ENCODE measurements around the gene RPS6KL1.

Gene RPS6KL1

DNA sequence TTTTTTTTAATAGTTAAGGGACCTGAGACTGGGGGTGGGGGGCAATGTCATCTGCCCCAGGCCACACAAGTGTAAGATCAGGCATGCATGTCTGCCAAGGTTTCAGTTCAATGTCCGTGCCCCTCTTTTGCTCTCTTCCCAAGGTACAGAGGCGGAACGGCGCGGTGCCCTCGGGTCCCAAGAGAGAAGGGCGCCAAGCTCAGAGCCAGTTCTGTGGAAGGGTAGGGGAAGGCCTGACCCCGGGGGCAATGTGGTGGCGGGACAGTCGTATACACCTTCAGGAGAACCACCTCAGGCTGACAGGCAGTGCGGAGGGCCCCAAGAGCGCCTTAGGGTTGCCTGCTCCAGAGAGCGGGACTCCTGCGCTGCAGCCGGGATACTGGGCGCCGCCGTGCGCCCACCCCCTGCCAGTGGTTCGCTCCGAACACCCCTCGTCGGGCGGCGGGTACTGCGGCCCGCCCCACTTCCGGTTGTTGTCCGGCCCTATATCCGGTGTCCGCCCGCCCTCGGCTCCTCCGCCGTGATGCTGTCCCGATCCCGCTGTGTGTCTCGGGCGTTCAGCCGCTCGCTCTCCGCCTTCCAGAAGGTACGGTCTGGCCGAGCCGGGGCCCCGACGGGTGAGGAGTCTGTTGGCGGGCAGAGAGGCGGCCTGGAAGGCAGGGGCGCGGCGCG, 41.5 kb downstream of the RPS6KL1 start, which contains the start of gene DLST:
TSS of gene DLST (plus strand) at position 486 of the 672 bp plus-strand sequence. CDS start at position 524, 38 bp downstream.
- DNase-seq = peak; percentile 82

DNA sequence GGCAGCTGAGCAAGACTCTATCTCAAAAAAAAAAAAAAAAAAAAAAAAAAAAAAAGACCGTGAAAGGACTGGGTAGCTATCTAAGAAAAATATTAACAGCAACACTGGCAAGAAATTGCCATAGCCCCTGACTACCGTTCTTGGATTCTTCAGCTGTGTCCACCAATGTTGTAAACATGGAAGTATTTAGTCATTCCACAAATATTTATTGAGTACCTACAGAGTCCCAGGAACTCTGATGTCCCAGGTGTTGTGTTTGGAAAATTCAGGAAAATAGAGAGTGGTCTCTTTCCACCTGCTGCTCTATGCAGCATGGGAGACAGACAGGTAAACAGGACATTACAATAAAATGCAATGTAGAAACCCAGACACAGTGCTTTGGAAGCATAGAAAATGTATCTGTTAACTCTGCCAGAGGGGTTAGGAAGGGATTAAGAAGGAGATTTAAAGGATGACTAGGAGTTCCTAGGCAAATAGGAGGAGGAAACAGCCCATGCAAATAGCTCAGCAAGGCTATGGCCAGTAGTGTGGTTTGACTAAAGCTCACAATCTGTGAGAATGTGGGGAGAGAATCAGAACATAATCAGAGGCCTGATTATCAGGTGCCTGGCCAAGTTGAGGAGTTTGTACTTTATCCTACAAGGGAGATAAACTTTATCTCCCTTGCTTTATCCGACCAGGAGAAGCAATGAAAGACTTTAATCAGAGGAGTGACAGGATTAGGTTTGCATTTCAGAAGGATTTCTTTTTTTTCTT, 43.5 kb downstream of the RPS6KL1 start:
- no peak for DNase-seq

GRCh38 chr14:74875941-74876913, 46.8 kb downstream of the RPS6KL1 start, which contains the start of gene PROX2:
Gene PROX2, minus strand, starts transcription at chr14:74876145. Its CDS starts 12,311 bp downstream, at chr14:74863834.
- no peak for DNase-seq

GRCh38 chr14:74875204-74875603, 47.9 kb downstream of the RPS6KL1 start:
- DNase-seq = no peak

DNA sequence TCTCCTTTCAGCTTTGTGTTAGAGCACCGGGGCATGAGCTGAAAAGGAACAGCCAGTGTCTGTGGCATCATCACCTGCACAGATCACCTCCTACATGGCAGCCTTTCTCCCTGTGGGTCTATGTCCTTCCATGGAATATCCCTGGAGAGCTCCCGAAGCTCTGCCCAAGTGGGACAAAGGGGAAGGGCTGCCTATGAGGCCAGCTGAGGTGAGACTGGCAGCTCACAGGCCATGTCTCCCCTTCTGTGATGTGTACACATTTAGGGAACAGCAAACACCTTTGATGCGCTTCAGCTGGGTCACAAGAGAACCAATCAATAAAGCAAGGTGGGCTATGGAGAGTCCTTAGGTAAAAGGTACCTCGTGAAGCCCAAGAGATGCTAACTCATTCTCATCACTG, 51.2 kb downstream of the RPS6KL1 start:
- no peak for DNase-seq

DNA sequence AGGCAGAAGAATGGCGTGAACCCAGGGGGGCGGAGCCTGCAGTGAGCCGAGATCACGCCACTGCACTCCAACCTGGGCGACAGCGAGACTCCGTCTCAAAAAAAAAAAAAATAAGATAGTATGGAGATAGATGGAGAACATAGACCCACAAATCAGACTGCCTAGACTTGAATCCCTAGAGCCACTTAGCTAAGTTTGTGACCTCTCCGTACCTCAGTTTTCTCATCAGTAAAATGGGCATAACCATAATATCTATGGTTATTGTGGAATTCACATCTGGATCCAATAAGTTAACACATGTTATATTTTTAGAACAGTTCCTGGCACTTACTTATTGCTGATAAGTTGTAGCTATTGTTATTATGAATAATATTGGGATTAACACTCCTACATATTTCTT, 54.3 kb downstream of the RPS6KL1 start:
- DNase-seq = no peak

- no peak for DNase-seq
These were observed 55.4 kb downstream of the RPS6KL1 start for GRCh38 chr14:74867673-74868072.

GRCh38 chr14:74866708-74867389, 56.2 kb downstream of the RPS6KL1 start:
- no peak for DNase-seq

GRCh38 chr14:74865156-74865555, 57.9 kb downstream of the RPS6KL1 start:
- DNase-seq = no peak

GRCh38 chr14:74864198-74864597, 58.9 kb downstream of the RPS6KL1 start:
- no peak for DNase-seq

DNA sequence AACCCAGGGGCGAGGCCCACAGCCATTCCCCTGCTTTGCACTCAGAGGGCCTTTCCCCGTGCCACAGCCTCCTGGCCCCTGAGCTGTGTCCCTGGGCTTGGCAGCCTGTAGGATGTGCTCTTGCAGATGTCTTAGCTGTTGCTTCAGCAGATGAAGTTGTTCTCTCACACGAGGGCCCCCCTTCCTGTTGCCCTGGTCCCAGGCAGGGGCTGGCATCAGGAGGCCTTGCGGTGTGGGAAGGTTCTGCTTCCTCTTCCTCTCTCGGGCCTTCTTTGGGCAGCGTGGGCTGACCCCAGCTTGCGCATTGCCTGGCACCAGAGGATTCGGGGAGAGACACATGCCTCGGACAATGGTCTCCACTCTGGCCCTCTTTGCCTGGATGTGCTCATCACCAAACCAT, 59.8 kb downstream of the RPS6KL1 start:
- no peak for DNase-seq

DNA sequence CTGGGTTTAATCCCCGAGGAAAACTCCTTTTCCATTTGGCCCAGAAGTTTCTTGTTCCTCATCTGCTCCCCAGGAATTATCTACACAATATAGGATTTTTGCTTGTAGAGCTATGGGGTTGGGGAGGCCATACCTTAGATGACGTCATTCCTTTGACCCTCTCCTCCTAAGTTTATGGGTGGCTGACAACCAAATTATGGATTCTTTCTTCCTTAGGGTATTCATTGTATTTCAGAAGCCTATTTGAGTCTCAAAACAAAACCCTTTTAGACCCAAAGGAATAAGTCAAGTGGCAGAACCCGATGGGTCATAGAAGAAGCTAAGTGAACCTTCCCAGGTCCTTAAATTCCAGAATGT, 61.3 kb downstream of the RPS6KL1 start:
- no peak for DNase-seq

- peak; percentile 71 for DNase-seq
These were observed 61.9 kb downstream of the RPS6KL1 start for GRCh38 chr14:74860899-74861733.

GRCh38 chr14:74859757-74860552, 63.1 kb downstream of the RPS6KL1 start:
- no peak for DNase-seq

DNA sequence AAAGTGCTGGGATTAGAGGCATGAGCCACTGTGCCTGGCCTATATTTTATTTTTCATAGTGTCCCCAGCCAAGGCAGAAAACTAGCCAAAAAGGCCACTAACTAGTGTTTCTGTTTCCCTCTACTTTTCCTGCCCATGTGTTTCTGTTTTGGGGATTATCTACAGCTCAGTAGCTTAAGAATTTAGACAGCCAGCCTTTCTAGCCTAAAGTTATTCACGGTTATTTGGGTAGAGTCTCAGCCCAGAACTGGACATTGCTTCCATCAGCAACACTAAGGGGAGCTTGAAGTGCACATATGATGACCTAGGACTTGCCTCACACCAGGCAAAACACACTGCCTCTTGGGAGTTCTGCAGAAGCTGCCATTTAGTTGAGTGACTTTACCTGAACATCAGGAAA, 65.0 kb downstream of the RPS6KL1 start:
- no peak for DNase-seq

- DNase-seq = no peak
These were observed 66.7 kb downstream of the RPS6KL1 start for GRCh38 chr14:74856366-74856765.

- DNase-seq = no peak
These were observed 67.1 kb downstream of the RPS6KL1 start for GRCh38 chr14:74855945-74856344.

- no peak for DNase-seq
These were observed 68.0 kb downstream of the RPS6KL1 start for GRCh38 chr14:74855021-74855420.

Measured in NCI-H748 treated with DMSO at 0.1 percent for 48 hours (cell line).